Measurements from ENCODE around the gene SP2. TPM values are rescaled to one million over a fixed set of nuclear protein-coding genes. Genes with fewer than 3 reads are reported as not detected.

SP2 gene
- total and polyA plus RNA-seq, 2 of the 8 experiments (the other 6 are each of a cell fraction or from before 2014, with no cell fraction given), result 5.6 to 13.8 TPM

DNA sequence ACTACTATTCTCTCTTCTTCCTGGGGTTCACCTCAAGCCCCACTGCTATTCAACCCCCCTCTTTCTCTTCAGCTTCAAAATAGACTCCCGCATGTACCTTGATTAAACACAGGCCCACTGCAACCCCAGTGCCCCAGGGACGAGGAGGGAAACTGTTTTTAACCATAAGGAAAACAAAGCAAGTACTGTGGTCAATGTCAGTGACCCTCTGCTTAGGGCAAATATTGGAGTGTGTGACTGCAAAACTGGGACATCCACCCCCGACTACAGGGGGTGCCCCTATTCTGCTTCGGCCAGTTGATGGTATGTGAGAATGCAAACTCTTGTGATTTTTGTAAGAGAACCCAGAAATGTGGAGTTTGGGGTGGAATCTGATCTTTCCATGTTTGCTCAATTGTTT, 35.8 kb downstream of the SP2 start:
- H3K4ac ChIP-seq (replicated peaks; ENCODE audit: insufficient read length, low read depth, low read length), result no peak overlapping the region
- ChIA-PET POLR2A (ENCODE audit: partially characterized antibody) (interaction anchor here (0.6 to 2.4 kb wide), 5 partner anchors 10 to 42 kb away, joined by 3 to 8 read pairs (median 3); partner anchors contain the start of gene PNPO), CTCF (ENCODE audit: partially characterized antibody) (interaction anchor here (0.8 to 13.8 kb wide), 4 partner anchors 14 to 72 kb away, joined by 3 to 154 read pairs (median 3); partner anchors contain the start of gene PNPO)
- no peak for FAIRE-seq
- H2BK5ac ChIP-seq (ENCODE audit: low read depth, low read length), result no peak overlapping the region
- no peak overlapping the region for H2BK12ac ChIP-seq (ENCODE audit: low read depth, low read length)
- no peaks in the 10 kb centered on the region for H4K20me1 ChIP-seq (replicated peaks in 1 of 2; ENCODE audit: control insufficient read depth in 1 of 2, insufficient read depth in 2 of 2, low read length in 2 of 2)
- H3K27me3 ChIP-seq (replicated peaks in 1 of 4; ENCODE audit: control insufficient read depth in 3 of 4, extremely low read depth in 1 of 4, insufficient read depth in 3 of 4, low read length in 3 of 4), result no peaks in the 10 kb centered on the region
- no peaks in the 10 kb centered on the region for H3K4me1 ChIP-seq (replicated peaks in 1 of 4; ENCODE audit: control insufficient read depth in 3 of 4, insufficient read depth in 4 of 4, low read length in 3 of 4)
- no peaks in the 10 kb centered on the region for H3K79me1 ChIP-seq (ENCODE audit: low read depth, low read length)
- H3K4me3 ChIP-seq (ENCODE audit: extremely low read depth in 1 of 4, insufficient read depth in 2 of 4, low read depth in 3 of 4, low read length in 4 of 4), result no peak overlapping the region
- WGBS, 2 experiments (ENCODE audit: extremely low coverage in 1 of 2, insufficient coverage in 1 of 2, insufficient read length in 1 of 2, insufficient replicate concordance in 2 of 2, low coverage in 1 of 2, low lambda C conversion rate in 2 of 2, missing lambda C conversion rate in 1 of 2), result 87% methylated on average over 4 of the region's 4 CpGs; no CpG with 5 or more reads in 1 of the 2 experiments
- H4K8ac ChIP-seq (ENCODE audit: extremely low read depth, insufficient read depth, low read length), result no peak overlapping the region
- no peaks in the 10 kb centered on the region for H3K9me3 ChIP-seq (ENCODE audit: insufficient read depth in 2 of 2, low read depth in 1 of 2, low read length in 1 of 2)
- H3K23ac ChIP-seq (ENCODE audit: insufficient read length), result no peak overlapping the region
- H4K91ac ChIP-seq (replicated peaks; ENCODE audit: insufficient read length, low read length), result no peak overlapping the region
- H2BK15ac ChIP-seq (ENCODE audit: low read length), result no peak overlapping the region
- no peak overlapping the region for H3K18ac ChIP-seq (ENCODE audit: extremely low read depth, low read length)
- 0 out of 2 replicates have a peak, but pooled peaks cover 2% of the 10 kb centered on the region for H3K23me2 ChIP-seq (ENCODE audit: low read depth, low read length)
- H3K79me2 ChIP-seq (ENCODE audit: control insufficient read depth in 1 of 2, insufficient read depth in 2 of 2, low read length in 2 of 2), result no peaks in the 10 kb centered on the region
- no peak overlapping the region for H2BK20ac ChIP-seq (ENCODE audit: low read length)
- no peak overlapping the region for H2AK5ac ChIP-seq (ENCODE audit: low read depth, low read length)
- H4K5ac ChIP-seq (ENCODE audit: insufficient read length, low read depth, low read length), result no peak overlapping the region
- H3K4me2 ChIP-seq (ENCODE audit: insufficient read depth in 1 of 2, low read depth in 2 of 2, low read length in 2 of 2), result no peak overlapping the region
- H3K14ac ChIP-seq (ENCODE audit: insufficient read length), result no peak overlapping the region
- no peak overlapping the region for H3K27ac ChIP-seq (ENCODE audit: low read depth, low read length)
- no peak for DNase-seq (ENCODE audit: low read depth in 1 of 2, low spot score in 2 of 2)
- H3K36me3 ChIP-seq (ENCODE audit: control insufficient read depth in 2 of 4, insufficient read depth in 4 of 4, low read length in 3 of 4), result peaks cover 0 to 10% (median 0%) of the 10 kb centered on the region in 4 experiments; a peak in 2 of 8 replicates
- no peak overlapping the region for H2BK120ac ChIP-seq (replicated peaks; ENCODE audit: low read depth, low read length)
- H3K9ac ChIP-seq (replicated peaks in 1 of 4; ENCODE audit: extremely low read depth in 1 of 4, low read depth in 3 of 4, low read length in 3 of 4), result no peak overlapping the region
- H3K56ac ChIP-seq (replicated peaks; ENCODE audit: insufficient read length, low read depth, low read length), result no peak overlapping the region
- H2AFZ ChIP-seq (ENCODE audit: low read length), result no peak overlapping the region
- no peak for TF ChIP-seq CHD2 (IDR thresholded peaks at IDR 0.05; ENCODE audit: low read length)
- TF ChIP-seq NRF1 (IDR thresholded peaks at IDR 0.05; ENCODE audit: low read depth, low read length), result no peak
- no peak for TF ChIP-seq RAD21 (IDR thresholded peaks at IDR 0.05 in 1 of 2, conservative IDR thresholded peaks at IDR 0.05 in 1 of 2; ENCODE audit: low read depth in 2 of 2, low read length in 2 of 2)
- no peak for TF ChIP-seq EP300 (IDR thresholded peaks at IDR 0.05; ENCODE audit: borderline replicate concordance in 1 of 2, low read depth in 2 of 2, low read length in 2 of 2)
- TF ChIP-seq SP4 (IDR thresholded peaks at IDR 0.05; ENCODE audit: low read length), result no peak
- no peak for TF ChIP-seq PHF8 (conservative IDR thresholded peaks at IDR 0.05; ENCODE audit: low read depth, low read length)
- no peak for TF ChIP-seq SP2 (IDR thresholded peaks at IDR 0.05; ENCODE audit: low read length)
- no peak for TF ChIP-seq SUZ12 (IDR thresholded peaks at IDR 0.05; ENCODE audit: low read length)
- TF ChIP-seq KDM5A (IDR thresholded peaks at IDR 0.05; ENCODE audit: low read length), result no peak
- no peak for TF ChIP-seq TEAD4 (IDR thresholded peaks at IDR 0.05; ENCODE audit: low read depth, low read length)
- TF ChIP-seq EGR1 (IDR thresholded peaks at IDR 0.05; ENCODE audit: borderline replicate concordance, low read depth, low read length), result no peak
- TF ChIP-seq, protein P1, sequence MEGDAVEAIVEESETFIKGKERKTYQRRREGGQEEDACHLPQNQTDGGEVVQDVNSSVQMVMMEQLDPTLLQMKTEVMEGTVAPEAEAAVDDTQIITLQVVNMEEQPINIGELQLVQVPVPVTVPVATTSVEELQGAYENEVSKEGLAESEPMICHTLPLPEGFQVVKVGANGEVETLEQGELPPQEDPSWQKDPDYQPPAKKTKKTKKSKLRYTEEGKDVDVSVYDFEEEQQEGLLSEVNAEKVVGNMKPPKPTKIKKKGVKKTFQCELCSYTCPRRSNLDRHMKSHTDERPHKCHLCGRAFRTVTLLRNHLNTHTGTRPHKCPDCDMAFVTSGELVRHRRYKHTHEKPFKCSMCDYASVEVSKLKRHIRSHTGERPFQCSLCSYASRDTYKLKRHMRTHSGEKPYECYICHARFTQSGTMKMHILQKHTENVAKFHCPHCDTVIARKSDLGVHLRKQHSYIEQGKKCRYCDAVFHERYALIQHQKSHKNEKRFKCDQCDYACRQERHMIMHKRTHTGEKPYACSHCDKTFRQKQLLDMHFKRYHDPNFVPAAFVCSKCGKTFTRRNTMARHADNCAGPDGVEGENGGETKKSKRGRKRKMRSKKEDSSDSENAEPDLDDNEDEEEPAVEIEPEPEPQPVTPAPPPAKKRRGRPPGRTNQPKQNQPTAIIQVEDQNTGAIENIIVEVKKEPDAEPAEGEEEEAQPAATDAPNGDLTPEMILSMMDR (IDR thresholded peaks at IDR 0.05; ENCODE audit: control extremely low read depth in 1 of 3, insufficient read depth in 1 of 3, low read depth in 1 of 3, low read length in 3 of 3), result no peak
